Measurements from ENCODE around the gene BMPR1A.

DNA sequence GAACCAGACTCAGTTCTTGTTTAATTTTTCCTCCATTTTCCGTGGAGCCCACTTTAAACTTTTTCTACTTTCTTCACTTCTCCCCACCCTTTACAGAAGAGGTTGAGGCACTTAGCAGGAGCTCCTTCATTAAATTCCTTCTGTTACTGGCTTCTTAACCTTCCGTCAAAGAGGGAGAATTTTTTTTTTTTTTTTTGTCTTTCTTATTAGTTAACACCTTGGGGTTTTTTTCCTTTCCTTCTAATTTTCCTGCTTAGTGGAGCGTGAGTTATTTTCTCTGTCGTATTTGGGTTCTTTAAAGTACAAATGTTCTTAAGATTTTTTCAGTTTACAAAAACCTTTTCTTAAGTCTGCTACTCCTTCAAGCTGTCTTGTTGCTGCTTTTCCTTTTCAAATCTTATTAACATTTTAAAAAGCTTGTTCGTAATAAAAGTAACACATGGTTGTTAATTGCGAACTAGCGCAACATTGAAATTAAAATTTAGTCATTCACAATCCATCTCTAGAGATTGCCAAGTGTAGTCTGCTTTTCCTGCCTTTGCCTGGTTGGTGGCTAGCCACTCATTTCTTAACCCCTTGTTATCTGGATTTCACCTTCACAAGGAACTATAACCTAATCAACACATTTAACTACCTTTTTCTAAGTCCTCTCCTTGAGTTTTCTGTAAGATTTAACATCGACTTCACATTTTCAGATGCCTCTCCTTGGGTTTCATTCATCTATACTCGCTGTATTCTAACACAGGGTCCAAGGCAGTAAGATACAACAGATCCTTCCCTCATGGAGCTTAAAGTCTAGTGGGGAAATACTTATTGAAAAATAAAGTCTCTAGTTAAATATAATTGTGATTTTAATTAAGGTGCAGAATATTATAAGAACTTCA is 2.0 kb downstream of the BMPR1A start:
- TF ChIP-seq POLR2AphosphoS5 (IDR thresholded peaks at IDR 0.05), result no peak
- TF ChIP-seq CTCF (IDR thresholded peaks at IDR 0.05), result no peak
